RWPE1 (cell line): ENCODE results near the gene RAPGEF5.

ENCODE experiments used
- CTCF ChIA-PET: fragments of 350-600 bp; sonication (Branson Sonifier 250); formaldehyde crosslinking; extraction: SDS; loops from one replicate; lab custom pipeline; 2021; lab: Yijun Ruan, JAX
- POLR2A ChIA-PET: fragments of 400-600 bp; formaldehyde crosslinking; extraction: SDS; loops from one replicate; lab custom pipeline; 2020; ENCODE audit warnings: antibody characterized with exemption; ENCODE audit not compliant: low non-redundant PET; lab: Yijun Ruan, JAX
- DNase-seq: peaks from one replicate; pipeline ENCODE4 v3.0.0; 2012; ENCODE audit warnings: low spot score
- H3K27ac ChIP-seq: fragments of 450-650 bp; 2 replicates; pipeline ENCODE4 v1.5.1; 2017
- CTCF ChIP-seq: fragments of 450-650 bp; conservative IDR thresholded peaks from 2 replicates; pipeline ENCODE4 v1.5.1; 2017; ENCODE audit warnings: low read depth, mild to moderate bottlenecking

Gene RAPGEF5

GRCh38 chr7:22361320-22361719 lies 4.4 kb upstream of the RAPGEF5 start:
- DNase-seq, result no peak
- no peak for TF ChIP-seq CTCF
- ChIA-PET CTCF (interaction anchor here (0.5 to 0.6 kb wide), 2 partner anchors 38 to 63 kb away, joined by 3 read pairs; no protein-coding TSS in a partner anchor), POLR2A (no interaction called here)
- no peak overlapping the region for H3K27ac ChIP-seq

- no peak for TF ChIP-seq CTCF
- ChIA-PET POLR2A (no interaction called here), CTCF (interaction anchor here (0.6 kb wide), 1 partner anchor 9 kb away, joined by 3 read pairs; no protein-coding TSS in a partner anchor)
- DNase-seq, result no peak
- no peak overlapping the region; the same call in 1 of the 2 replicates for H3K27ac ChIP-seq
Observed at GRCh38 chr7:22358820-22359697, 2.1 kb upstream of the RAPGEF5 start.

GRCh38 chr7:22357311-22358175 lies 589 bp upstream of the RAPGEF5 start:
- CTCF ChIA-PET, result interaction anchor here (0.6 to 0.7 kb wide), 2 partner anchors 62 to 124 kb away, joined by 4 to 5 read pairs; no protein-coding TSS in a partner anchor
- POLR2A ChIA-PET, result interaction anchor here (0.5 kb wide), 1 partner anchor 106 kb away, joined by 3 read pairs; no protein-coding TSS in a partner anchor
- no peak for TF ChIP-seq CTCF
- peak overlapping the region; percentile 99 for H3K27ac ChIP-seq
- DNase-seq, result peak; percentile 96

- peak overlapping the region; percentile 99 for H3K27ac ChIP-seq
- peak; percentile 30 for DNase-seq
- CTCF ChIA-PET, result interaction anchor here (0.6 to 0.7 kb wide), 4 partner anchors 9 to 498 kb away, joined by 3 read pairs; no protein-coding TSS in a partner anchor
Observed at GRCh38 chr7:22356010-22356691, 803 bp downstream of the RAPGEF5 start.

GRCh38 chr7:22355620-22356009 lies 1.3 kb downstream of the RAPGEF5 start:
- no peak overlapping the region for H3K27ac ChIP-seq
- CTCF ChIA-PET, result interaction anchor here (0.6 to 0.7 kb wide), 2 partner anchors 223 to 499 kb away, joined by 3 read pairs; no protein-coding TSS in a partner anchor
- POLR2A ChIA-PET, result interaction anchor here (1.1 kb wide), 1 partner anchor 20 kb away, joined by 4 read pairs; no protein-coding TSS in a partner anchor
- DNase-seq, result no peak
- no peak for TF ChIP-seq CTCF

More at GRCh38 chr7:22356010-22356691, 803 bp downstream of the RAPGEF5 start:
- TF ChIP-seq CTCF, result no peak
- POLR2A ChIA-PET, result interaction anchor here (1.1 kb wide), 1 partner anchor 19 kb away, joined by 4 read pairs; no protein-coding TSS in a partner anchor
